NCI-H2227 treated with DMSO at 0.1 percent for 48 hours (cell line): ENCODE results near the gene MYO10.
"Not testable (repeated sequence)": the region's sequence is repeated elsewhere in the genome, so short reads cannot be mapped to it uniquely, and the experiment has no call there.

Experiments
- DNase-seq: peaks from one replicate; lab custom pipeline; 2025; lab: John Stamatoyannopoulos, UW

The MYO10 gene

DNA sequence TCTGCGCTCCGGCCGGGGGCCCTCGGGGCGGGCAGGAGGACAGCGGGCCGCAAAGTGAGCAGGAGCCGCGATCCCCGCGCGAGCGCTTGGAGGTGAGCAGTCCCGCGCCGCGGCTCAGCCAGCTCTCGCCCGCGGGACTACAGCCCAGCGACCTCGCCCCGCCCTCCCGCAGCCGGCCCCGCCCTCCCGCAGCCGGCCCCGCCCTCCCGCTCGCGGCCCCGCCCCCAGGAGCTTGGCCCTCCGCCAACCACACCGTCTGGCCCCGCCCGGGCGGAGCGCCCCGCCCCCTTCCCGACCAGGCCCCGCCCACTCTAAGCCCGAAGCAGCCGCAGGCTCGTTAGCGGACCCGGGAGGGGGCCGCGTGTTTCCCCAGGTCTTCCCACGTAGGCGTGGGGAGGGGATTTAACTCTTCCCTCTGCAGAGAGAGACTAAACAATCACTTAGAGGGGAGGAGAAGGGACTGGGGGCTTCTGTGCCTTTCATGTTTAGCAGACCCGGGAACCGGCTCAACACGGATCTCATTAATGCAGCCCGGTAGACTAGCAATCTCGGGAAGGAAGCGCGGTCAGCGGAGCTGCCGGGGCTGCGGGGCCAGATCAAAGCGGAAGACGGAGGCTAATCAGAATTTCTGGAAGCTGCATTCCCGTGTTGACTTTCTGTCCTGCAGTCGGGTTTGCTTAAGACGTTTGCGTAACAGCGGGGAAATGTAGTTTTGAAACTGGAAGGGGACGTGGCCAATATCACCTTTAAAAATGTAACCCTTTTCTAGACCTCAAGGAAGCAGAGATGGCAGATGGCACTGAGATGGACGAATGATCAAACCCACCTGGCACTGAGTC lies at the start of gene MYO10:
Gene MYO10 (minus strand): TSS at position 139 of the 839 bp plus-strand sequence. CDS start 480 bp downstream, outside the sequence.
- DNase-seq = no peak

DNA sequence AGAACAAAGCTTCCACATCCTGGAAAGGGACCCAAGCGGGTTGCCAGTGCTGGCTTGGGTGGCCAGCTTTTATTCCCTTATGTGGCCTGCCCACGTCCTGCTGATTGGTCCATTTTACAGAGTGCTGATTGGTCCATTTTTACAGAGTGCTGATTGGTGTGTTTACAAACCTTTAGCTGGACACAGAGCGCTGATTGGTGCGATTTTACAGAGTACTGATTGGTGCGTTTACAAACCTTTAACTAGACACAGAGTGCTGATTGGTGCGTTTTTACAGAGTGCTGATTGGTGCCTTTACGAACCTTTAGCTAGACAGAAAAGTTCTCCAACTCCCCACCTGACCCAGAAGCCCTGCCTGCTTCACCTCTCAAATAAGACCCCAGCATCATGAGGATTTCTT lies 49.2 kb upstream of the MYO10 start:
- not testable (repeated sequence) for DNase-seq

DNA sequence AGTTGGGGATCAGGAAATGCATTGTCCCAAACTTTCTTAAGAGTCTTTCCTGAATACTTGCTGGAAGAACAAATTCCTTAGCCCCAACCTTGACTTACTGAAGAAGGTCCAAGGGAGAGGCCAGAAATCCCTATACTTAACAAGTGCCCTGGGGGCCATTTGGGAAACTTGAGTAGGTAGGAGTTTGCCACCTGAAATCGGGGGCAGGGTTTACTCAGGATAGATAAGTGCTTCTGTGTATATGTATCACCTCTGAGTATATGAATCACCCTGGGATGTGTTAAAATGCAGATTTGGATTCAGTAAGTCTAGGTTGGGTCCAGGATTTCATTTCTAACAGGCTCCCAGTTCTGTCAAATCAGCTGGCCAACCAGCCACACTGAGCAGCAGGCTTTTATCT lies 47.9 kb upstream of the MYO10 start:
- no peak for DNase-seq

DNA sequence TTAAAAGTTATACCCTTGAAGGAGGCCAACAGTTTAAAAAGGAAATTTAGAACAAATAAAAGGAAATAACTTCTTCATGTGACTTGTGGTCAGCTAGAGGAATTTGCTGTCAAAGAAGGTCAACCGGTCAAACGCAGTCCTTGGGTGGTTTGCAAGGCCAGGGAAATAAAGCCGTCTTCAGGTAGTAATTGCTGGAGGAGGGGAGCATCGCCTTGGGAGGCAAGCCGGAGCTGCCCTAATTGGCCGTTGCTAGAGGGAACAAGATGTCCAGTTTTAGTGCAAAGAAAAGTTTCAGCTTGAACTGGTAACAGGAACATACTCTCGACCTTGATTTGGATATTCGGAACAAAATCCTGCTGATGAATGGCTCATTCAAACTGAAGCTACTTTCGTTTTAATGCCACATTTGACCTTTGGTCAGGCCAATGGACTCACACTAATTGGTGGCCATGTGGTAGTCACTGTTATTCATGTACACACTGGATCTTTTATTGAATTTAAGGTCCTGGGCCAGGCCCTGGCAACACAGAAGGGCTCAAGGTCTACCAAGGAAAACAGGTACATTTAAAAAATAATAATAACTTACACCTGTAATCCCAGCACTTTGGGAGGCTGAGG lies 47.0 kb upstream of the MYO10 start:
- no peak for DNase-seq

DNA sequence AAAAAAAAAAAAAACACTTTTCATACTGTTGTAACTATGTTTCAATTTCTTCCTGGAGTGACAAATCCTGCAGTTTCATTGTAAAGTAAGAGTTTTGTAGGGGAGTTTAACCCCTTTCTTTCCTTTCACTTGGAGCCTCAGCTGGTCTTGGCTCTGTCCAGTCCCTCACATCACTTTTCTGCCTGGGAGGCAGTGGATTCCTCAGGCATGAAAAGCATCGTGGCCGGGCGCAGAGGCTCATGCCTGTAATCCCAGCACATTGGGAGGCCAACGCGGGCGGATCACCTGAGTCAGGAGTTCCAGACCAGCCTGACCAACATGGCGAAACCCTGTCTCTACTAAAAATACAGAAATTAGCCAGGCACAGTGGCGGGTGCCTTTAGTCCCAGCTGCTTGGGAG lies 45.6 kb upstream of the MYO10 start:
- DNase-seq = no peak

DNA sequence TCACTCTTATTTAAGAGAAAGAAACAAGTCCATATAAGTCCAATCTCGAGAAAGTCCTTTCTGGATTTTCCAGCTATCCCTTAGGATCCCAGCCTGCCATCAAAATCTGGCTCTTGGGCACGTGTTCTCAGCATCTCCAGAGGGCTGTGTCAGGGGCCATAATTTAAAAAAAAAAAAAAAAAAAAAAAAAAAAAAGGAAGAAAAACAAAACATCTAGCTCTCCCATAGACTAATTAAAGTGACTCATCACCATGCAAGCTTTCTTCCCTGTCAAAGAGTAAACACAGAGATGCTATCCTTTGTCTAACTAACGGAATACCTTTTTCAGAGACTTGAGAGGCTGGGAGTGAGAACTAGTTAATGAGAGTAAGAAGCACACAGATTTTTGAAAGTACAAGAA lies 44.9 kb upstream of the MYO10 start:
- DNase-seq = no peak

DNA sequence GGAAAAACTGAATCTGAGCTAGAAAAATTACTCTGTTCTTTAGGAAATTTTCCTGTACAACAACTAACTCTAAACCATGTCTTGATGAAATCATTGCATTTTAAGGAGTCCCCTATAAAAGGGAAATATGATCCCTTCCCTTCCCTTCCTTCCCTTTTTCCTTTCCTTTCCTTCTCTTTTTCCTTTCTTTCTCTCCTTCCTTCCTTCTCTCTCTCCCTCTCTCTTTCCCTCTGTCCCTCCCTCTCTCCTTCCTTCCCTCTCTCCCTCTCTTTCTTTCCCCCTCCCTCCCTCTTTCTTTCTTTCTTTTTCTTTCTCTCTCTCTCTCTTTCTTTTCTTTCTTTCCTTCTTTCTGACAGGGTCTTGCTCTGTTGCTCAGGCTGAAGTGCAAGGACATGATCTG lies 42.2 kb upstream of the MYO10 start:
- no peak for DNase-seq

DNA sequence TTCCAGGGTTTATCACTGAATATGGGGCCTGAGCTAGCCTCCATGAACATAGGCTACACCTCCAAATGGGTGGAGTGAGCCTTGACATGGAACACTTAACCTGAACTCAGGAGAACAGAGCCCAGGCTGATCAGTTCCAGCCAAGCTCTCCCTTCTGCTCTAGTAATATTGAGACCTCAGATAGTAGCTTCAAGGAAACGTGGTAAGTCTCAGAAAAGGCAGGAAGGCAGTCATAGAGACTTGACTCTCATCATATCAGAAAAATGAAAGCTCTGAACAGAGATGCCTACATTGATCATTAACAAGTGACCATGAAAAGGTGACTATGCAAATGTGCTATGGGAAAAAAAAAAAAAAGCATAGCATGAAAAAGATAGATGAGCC lies 40.5 kb upstream of the MYO10 start:
- DNase-seq = no peak

DNA sequence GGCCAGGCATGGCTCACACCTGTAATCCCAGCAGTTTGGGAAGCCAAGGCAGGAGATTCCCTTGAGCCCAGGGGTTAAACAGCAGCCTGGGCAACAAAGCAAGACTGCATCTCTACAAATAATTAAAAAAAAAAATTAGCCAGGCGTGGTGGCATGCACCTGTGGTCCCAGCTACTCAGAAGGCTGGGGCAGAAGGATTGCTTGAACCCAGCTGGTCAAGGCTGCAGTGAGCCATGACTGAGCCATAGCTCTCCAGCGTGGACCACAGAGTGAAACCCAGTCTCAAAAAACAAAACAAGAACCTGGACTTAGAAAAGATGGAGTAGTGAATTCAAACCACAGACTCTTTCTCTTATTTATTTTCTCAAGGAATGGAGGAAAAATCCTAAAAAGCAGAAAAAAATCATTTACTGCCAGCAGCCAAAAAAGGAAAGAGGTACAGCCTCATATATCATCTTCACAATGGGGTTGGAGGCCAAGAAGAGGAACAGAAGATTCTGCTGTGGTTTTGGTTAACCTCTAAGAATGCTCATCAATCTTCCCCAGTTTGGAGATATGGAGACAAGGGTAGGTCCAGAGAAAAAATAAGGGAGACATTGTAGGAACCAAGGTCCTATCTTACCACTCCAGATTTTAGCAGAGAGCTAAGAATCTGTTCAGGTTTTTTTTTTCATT lies 40.0 kb upstream of the MYO10 start:
- no peak for DNase-seq

DNA sequence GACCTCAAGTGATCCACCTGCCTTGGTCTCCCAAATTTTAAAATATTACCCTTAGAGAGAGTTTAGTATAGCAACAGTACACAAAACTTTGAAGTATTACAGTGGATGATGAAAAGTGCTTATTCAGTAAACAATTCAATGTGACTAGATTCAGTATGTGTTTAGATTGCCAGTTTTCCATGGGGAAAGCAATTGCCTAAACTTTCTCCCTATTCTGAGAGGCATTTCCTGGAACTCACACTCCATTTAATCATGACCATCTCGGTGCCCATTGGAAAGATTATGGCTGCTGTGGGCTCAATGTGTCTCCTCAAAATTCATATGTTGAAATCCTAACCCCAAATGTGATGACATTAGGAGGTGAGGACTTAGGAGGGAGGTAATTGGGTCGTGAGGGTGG lies 38.9 kb upstream of the MYO10 start:
- DNase-seq = no peak

DNA sequence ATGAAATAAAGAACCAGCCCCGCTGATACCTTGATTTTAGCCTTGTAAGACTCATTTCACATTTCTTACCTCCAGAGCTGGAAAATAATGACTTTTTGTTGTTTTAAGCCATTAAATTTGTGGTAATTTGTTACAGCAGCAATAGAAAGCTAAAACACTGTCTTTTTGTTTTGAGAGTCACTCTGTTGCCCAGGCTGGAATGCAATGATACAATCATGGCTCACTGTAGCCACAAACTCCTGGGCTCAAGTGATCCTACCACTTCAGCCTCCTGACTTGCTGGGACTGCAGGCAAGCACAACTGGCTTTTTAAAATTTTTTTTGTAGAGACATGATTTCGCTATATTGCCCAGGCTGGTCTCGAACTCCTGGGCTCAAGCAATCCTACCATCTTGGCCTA lies 34.7 kb upstream of the MYO10 start:
- no peak for DNase-seq

DNA sequence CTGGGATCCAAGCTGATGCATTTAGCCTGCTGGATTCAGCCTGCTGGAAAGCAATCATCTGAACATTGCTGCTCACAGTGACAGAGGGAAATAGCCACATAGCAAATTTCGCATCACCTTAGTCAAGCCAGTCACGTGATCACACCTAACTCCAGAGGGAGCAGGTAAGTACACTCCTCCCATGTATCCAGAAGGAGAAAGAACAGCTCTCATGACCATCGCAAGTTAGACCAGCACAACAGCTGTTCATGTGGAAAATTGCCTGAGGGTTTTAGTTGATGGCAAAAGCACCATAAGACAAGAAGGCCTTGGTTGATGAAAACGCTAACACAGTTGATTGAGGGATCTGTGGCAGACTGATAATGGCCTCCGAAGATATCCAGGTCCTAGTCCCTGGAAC lies 34.2 kb upstream of the MYO10 start:
- no peak for DNase-seq

DNA sequence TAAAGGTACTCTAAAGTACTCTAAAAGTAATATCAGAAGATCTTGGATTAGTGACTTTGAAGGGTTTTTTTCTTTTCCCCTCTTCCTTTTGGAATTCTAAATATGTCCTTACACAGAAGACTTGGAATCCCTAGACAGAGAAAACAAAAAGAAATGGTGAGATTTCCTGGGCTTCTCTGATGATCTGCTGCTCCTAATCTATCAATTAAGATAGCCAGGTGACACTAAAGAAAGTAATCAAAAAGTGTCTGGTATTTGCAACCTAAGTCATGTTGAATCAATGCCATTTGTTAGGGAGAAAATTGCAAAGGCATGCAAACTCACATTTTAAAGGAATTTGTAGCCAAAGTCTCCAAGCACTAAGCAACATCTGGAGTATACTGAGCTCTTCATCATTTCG lies 29.5 kb upstream of the MYO10 start:
- DNase-seq = no peak

DNA sequence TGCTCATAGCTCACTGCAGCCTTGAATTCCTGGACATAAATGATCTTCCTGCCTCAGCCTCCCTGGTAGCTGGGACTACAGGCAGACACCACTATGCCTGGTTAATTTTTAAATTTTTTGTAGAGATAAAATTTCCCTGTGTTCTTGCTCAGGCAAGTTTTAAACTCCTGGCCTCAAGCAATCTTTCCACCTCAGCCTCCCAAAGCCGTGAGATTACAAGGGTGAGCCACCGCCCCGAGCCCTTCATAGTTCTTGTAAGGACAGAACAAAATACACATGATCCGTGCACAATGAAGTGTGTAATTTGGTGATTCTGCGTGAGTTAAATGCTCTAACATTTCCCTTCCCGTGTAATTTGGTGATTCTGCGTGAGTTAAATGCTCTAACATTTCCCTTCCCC lies 27.7 kb upstream of the MYO10 start:
- no peak for DNase-seq

DNA sequence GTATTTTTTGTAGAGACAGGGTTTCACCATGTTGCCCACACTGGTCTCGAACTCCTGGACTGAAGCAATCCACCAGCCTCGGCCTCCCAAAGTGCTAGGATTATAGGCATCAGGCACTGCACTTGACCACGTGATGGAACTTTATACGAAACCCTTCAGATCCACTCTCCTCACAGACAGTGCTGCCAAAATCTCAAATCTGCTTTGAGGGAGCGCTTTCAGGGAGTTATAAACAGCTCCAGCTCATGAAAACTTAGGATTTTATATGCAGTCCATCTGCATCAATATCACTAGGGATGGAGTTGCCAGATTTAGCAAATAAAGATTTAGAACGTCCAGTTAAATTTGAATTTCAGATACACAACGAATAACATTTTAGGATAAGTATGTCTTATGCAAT lies 25.0 kb upstream of the MYO10 start:
- no peak for DNase-seq

DNA sequence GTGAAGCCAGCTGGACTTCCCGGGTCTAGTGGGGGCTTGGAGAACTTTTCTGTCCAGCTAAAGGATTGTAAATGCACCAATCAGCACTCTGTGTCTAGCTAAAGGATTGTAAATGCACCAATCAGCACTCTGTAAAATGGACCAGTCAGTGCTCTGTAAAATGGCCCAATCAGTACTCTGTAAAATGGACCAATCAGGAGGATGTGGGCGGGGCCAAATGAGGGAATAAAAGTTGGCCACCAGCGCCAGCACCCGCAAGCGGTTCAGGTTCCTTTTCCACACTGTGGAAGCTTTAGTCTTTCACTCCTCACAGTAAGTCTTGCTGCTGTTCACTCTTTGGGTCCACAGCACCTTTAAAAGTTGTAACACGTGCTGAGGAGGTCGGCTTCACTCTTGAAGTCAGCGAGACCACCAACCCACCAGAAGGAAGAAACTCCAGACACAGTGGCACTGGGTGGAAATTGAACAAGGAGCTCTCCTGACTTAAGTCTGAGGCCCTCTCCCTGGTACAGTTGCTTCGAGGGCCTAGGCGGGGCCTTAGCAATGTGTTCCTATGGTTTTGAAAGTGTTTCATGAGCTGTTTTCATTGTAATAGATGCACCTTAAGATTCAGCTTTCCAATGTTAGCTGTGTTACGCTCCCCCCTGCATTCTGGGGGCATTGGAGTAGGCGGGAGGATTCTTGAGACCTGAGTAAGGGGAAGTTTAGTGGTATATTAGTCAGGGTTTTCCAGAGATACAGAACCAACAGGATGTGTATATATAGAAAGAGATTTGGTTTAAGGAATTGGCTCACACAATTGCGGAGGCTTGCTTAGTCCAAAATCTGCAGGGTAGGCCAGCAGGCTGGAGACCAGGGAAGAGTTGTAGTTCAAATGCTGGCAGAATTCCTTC lies 21.5 kb upstream of the MYO10 start:
- no peak for DNase-seq

DNA sequence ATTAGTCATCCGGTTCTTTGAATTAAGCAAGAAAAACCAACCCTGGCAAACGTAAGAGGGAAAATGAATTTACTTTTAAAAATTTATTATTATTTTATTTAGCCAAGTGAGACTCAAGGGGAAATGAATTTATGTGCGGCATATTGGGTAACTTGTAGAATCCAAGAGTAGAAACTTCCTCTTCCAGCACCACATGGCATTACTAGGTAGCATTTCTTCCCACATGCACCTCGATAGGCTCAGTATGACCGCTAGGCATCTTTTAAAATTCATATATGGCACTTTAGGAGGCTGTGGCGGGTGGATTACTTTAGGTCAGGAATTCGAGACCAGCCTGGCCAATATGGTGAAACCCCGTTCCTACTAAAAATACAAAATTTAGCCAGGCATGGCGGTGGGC lies 17.6 kb upstream of the MYO10 start:
- no peak for DNase-seq

DNA sequence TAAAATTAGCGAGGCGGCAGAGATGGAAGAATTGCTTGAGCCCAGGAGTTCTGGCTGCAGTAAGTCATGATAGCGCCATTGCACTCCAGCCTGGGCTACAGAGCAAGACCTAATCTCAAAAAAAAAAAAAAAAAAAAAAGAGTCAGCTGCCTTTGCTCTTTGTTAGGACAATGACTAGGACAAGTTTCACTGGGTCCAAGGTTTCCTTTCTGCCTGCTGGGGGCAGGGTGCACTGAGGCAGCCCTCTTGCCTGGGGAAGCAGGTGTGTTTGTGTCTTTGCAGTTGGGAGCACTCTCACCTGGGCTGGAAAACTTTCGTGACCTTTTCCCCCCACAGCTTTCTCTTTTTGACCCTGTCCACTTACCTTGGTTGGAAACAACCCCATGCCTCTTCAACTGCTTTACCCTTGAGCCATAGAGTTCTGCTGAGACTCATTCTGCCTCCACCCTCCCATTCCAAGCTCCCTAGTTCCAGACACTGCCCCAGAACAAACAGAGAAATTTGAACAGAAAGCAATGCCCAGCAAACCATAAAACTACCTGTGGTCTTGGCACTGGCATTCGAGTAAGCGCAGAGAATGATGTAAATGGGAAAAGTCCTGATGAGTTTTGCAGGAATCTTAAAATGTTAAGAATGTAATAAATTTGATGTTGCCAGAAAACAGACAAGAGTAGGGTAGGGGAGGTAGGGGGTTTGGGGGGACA lies 17.0 kb upstream of the MYO10 start:
- no peak for DNase-seq

DNA sequence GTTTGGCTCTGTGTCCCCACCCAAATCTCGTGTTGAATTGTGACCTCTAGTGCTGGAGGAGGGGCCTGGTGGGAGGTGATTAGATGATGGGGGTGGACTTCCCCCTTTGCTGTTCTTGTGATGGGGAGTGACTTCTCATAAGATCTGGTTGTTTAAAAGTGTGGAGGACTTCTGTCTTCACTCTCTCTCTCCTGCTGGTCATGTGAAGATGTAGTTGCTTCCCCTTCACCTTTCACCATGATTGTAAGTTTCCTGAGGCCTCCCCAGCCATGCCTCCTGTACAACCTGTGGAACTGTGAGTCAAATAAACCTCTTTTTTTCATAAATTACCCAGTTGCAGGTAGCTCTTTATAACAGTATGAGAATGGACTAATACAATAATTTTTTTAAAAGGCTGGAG lies 10.6 kb upstream of the MYO10 start:
- no peak for DNase-seq

DNA sequence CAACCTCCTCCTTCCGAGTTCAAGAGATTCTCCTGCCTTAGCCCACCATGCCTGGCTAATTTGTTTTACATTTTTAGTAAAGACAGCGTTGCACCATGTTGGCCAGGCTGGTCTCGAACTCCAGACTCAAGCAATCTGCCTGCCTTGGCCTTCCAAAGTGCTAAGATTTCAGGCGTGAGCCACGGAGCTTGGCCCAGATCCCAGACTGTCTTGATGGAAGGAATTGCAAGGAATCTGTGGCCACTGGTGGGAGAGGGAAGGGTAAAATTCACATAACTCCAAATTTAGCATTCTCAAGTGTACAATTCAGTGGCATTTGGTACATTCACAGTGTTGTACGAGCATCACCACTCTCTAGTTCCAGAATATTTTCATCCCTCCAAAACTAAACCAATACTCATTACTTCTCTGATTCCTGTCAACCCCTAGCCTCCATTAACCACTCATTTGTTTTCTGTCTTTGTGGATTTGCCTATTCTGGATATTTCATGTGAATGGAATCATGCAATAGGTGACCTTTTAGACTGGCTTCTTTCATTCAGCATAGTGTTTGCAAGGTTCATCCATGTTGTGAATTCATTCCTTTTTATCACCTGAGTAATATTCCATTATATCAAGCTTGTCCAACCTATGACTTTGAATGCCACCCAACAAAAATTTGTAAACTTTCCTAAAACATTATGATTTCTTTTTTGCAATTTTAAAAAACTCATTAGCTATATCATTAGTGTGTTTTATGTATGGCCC lies 8.9 kb upstream of the MYO10 start:
- no peak for DNase-seq
